WTC11 (cell line): ENCODE data around the gene SNAP29. TPM values are rescaled to one million over a fixed set of nuclear protein-coding genes. Genes with fewer than 3 reads are reported as not detected.

Source experiments
- ATAC-seq: fragments of 200-7000 bp; cut with Tn5 transposase; 2 replicates; pipeline ENCODE4 v1.10.0; 2021; ENCODE audit warnings: mild to moderate bottlenecking, moderate library complexity
- CTCF ChIA-PET: fragments of 300-600 bp; sonication (Branson Sonifier 250); formaldehyde crosslinking; loops from one replicate; lab custom pipeline; 2021; ENCODE audit warnings: antibody characterized with exemption; lab: Charles Lee
- POLR2A ChIA-PET: fragments of 350-600 bp; sonication (Branson Sonifier 250); formaldehyde crosslinking; loops from one replicate; lab custom pipeline; 2021; ENCODE audit warnings: antibody characterized with exemption; lab: Charles Lee
- DNase-seq: peaks from one replicate; pipeline ENCODE4 v3.0.0; 2021; ENCODE audit warnings: low spot score
- H3K27ac Mint-ChIP-seq: 2 replicates; pipeline ENCODE4 v1.8.0; 2021; ENCODE audit warnings: mixed read lengths
- H3K27me3 Mint-ChIP-seq: 2 replicates; pipeline ENCODE4 v1.8.0; 2021; ENCODE audit warnings: low read depth, mild to moderate bottlenecking, moderate library complexity, mixed read lengths
- H3K36me3 Mint-ChIP-seq: 2 replicates; pipeline ENCODE4 v1.8.0; 2021; ENCODE audit warnings: mixed read lengths
- H3K4me1 Mint-ChIP-seq: 2 replicates; pipeline ENCODE4 v1.8.0; 2022; ENCODE audit warnings: mixed read lengths
- H3K4me3 Mint-ChIP-seq: 2 replicates; pipeline ENCODE4 v1.8.0; 2021; ENCODE audit warnings: mild to moderate bottlenecking, moderate library complexity, mixed read lengths
- H3K9me3 Mint-ChIP-seq: 2 replicates; pipeline ENCODE4 v1.8.0; 2021; ENCODE audit warnings: mixed read lengths
- ETV6 ChIP-seq: sonication (generic); formaldehyde crosslinking; IDR thresholded peaks from 2 replicates; pipeline ENCODE4 v1.8.1; 2022; ENCODE audit warnings: mild to moderate bottlenecking, missing genetic modification reagents
- KAT7 ChIP-seq: sonication (generic); formaldehyde crosslinking; IDR thresholded peaks from 2 replicates; pipeline ENCODE4 v1.8.1; 2023; ENCODE audit warnings: missing genetic modification reagents, mild to moderate bottlenecking, borderline replicate concordance
- NR1H2 ChIP-seq: sonication (generic); formaldehyde crosslinking; IDR thresholded peaks from 2 replicates; pipeline ENCODE4 v1.9.0; 2021; ENCODE audit warnings: mild to moderate bottlenecking, moderate library complexity, missing genetic modification reagents
- TEAD1 ChIP-seq: sonication (generic); formaldehyde crosslinking; IDR thresholded peaks from 2 replicates; pipeline ENCODE4 v1.8.0; 2022; ENCODE audit warnings: mild to moderate bottlenecking, missing genetic modification reagents
- ZNF138 ChIP-seq: sonication (generic); formaldehyde crosslinking; conservative IDR thresholded peaks from 2 replicates; pipeline ENCODE4 v1.8.1; 2022; ENCODE audit warnings: mild to moderate bottlenecking, moderate library complexity, missing genetic modification reagents
- ZNF396 ChIP-seq: fragments of 250-450 bp; sonication (Bioruptor Pico); IDR thresholded peaks from 2 replicates; pipeline ENCODE4 v1.8.0; 2021; ENCODE audit warnings: mild to moderate bottlenecking, moderate library complexity, borderline replicate concordance
- ZNF423 ChIP-seq: fragments of 250-450 bp; sonication (Bioruptor Pico); IDR thresholded peaks from 2 replicates; pipeline ENCODE4 v2.1.2; 2022; ENCODE audit warnings: mild to moderate bottlenecking, moderate library complexity
- total RNA-seq: library from RNA; stranded (reverse); gene quantifications from 3 replicates; pipeline ENCODE4 v1.2.3, GENCODE V29; 2021
- TF ChIP-seq, protein P1 (sequence below): sonication (generic); formaldehyde crosslinking; IDR thresholded peaks from 2 replicates; pipeline ENCODE4 v1.8.1; 2022; ENCODE audit warnings: low read depth, mild to moderate bottlenecking, moderate library complexity, missing genetic modification reagents, borderline replicate concordance
- TF ChIP-seq, protein P2 (sequence below): fragments of 250-450 bp; sonication (Bioruptor Pico); IDR thresholded peaks from 2 replicates; pipeline ENCODE4 v1.9.0; 2021; ENCODE audit warnings: mild to moderate bottlenecking
- TF ChIP-seq, protein P3 (sequence below): sonication (generic); formaldehyde crosslinking; IDR thresholded peaks from 2 replicates; pipeline ENCODE4 v1.8.1; 2023; ENCODE audit warnings: mild to moderate bottlenecking, missing genetic modification reagents, moderate library complexity
- TF ChIP-seq, protein P4 (sequence below): sonication (generic); formaldehyde crosslinking; IDR thresholded peaks from 2 replicates; pipeline ENCODE4 v1.8.0; 2023; ENCODE audit warnings: missing genetic modification reagents
- TF ChIP-seq, protein P5 (sequence below): sonication (generic); formaldehyde crosslinking; IDR thresholded peaks from 2 replicates; pipeline ENCODE4 v1.8.1; 2022; ENCODE audit warnings: mild to moderate bottlenecking, moderate library complexity, missing genetic modification reagents
- TF ChIP-seq, protein P6 (sequence below): sonication (generic); formaldehyde crosslinking; IDR thresholded peaks from 2 replicates; pipeline ENCODE4 v1.8.0; 2022; ENCODE audit warnings: mild to moderate bottlenecking, missing genetic modification reagents
- TF ChIP-seq, protein P7 (sequence below): sonication (generic); formaldehyde crosslinking; IDR thresholded peaks from 2 replicates; pipeline ENCODE4 v1.8.0; 2022; ENCODE audit warnings: mild to moderate bottlenecking, missing genetic modification reagents

SNAP29 gene
- total RNA-seq, 1 experiment from 2014 or later: 14.7 TPM

DNA sequence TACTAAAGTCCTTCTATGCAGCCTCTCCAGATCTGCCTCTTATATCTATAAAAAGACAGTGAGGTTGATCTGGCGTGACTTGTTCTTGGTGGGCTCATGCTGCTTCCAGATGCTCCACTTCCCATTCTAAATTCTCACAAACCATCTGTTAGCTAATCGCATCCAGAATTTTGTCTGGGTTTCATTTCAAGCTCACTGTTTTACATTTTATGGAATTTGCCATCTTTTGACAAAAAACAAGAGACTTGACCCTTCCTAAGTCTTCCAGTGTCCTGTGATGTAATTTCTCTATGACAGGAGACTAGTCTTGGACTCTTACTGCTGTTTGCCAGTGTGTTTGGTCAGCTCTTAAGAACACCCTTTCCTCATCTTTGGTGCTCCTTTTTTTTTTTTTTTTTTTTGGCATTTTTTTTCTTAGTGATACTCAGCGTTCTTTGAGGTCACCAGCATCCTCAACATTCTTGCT, 81.4 kb downstream of the SNAP29 start:
- no peak overlapping the region for H3K4me3 Mint-ChIP-seq
- H3K27ac Mint-ChIP-seq: peak overlapping the region; percentile 21; the same call in 1 of the 2 replicates
- POLR2A ChIA-PET: no interaction called here
- TF ChIP-seq ZNF423 (no peak), ZNF396 (no peak), KAT7 (no peak), ETV6 (CRISPR knock-in tag) (no peak), TEAD1 (CRISPR knock-in tag) (no peak), NR1H2 (CRISPR knock-in tag) (no peak), ZNF138 (no peak)
- TF ChIP-seq, protein P1, sequence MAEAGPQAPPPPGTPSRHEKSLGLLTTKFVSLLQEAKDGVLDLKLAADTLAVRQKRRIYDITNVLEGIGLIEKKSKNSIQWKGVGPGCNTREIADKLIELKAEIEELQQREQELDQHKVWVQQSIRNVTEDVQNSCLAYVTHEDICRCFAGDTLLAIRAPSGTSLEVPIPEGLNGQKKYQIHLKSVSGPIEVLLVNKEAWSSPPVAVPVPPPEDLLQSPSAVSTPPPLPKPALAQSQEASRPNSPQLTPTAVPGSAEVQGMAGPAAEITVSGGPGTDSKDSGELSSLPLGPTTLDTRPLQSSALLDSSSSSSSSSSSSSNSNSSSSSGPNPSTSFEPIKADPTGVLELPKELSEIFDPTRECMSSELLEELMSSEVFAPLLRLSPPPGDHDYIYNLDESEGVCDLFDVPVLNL (CRISPR knock-in tag): no peak
- TF ChIP-seq, protein P2, sequence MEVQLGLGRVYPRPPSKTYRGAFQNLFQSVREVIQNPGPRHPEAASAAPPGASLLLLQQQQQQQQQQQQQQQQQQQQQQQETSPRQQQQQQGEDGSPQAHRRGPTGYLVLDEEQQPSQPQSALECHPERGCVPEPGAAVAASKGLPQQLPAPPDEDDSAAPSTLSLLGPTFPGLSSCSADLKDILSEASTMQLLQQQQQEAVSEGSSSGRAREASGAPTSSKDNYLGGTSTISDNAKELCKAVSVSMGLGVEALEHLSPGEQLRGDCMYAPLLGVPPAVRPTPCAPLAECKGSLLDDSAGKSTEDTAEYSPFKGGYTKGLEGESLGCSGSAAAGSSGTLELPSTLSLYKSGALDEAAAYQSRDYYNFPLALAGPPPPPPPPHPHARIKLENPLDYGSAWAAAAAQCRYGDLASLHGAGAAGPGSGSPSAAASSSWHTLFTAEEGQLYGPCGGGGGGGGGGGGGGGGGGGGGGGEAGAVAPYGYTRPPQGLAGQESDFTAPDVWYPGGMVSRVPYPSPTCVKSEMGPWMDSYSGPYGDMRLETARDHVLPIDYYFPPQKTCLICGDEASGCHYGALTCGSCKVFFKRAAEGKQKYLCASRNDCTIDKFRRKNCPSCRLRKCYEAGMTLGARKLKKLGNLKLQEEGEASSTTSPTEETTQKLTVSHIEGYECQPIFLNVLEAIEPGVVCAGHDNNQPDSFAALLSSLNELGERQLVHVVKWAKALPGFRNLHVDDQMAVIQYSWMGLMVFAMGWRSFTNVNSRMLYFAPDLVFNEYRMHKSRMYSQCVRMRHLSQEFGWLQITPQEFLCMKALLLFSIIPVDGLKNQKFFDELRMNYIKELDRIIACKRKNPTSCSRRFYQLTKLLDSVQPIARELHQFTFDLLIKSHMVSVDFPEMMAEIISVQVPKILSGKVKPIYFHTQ (CRISPR knock-in tag): no peak
- TF ChIP-seq, protein P3, sequence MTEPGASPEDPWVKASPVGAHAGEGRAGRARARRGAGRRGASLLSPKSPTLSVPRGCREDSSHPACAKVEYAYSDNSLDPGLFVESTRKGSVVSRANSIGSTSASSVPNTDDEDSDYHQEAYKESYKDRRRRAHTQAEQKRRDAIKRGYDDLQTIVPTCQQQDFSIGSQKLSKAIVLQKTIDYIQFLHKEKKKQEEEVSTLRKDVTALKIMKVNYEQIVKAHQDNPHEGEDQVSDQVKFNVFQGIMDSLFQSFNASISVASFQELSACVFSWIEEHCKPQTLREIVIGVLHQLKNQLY (CRISPR knock-in tag): no peak
- TF ChIP-seq, protein P4, sequence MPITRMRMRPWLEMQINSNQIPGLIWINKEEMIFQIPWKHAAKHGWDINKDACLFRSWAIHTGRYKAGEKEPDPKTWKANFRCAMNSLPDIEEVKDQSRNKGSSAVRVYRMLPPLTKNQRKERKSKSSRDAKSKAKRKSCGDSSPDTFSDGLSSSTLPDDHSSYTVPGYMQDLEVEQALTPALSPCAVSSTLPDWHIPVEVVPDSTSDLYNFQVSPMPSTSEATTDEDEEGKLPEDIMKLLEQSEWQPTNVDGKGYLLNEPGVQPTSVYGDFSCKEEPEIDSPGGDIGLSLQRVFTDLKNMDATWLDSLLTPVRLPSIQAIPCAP (CRISPR knock-in tag): no peak
- TF ChIP-seq, protein P5, sequence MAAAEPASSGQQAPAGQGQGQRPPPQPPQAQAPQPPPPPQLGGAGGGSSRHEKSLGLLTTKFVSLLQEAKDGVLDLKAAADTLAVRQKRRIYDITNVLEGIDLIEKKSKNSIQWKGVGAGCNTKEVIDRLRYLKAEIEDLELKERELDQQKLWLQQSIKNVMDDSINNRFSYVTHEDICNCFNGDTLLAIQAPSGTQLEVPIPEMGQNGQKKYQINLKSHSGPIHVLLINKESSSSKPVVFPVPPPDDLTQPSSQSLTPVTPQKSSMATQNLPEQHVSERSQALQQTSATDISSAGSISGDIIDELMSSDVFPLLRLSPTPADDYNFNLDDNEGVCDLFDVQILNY (CRISPR knock-in tag): no peak
- TF ChIP-seq, protein P6, sequence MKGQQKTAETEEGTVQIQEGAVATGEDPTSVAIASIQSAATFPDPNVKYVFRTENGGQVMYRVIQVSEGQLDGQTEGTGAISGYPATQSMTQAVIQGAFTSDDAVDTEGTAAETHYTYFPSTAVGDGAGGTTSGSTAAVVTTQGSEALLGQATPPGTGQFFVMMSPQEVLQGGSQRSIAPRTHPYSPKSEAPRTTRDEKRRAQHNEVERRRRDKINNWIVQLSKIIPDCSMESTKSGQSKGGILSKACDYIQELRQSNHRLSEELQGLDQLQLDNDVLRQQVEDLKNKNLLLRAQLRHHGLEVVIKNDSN (CRISPR knock-in tag): no peak
- TF ChIP-seq, protein P7, sequence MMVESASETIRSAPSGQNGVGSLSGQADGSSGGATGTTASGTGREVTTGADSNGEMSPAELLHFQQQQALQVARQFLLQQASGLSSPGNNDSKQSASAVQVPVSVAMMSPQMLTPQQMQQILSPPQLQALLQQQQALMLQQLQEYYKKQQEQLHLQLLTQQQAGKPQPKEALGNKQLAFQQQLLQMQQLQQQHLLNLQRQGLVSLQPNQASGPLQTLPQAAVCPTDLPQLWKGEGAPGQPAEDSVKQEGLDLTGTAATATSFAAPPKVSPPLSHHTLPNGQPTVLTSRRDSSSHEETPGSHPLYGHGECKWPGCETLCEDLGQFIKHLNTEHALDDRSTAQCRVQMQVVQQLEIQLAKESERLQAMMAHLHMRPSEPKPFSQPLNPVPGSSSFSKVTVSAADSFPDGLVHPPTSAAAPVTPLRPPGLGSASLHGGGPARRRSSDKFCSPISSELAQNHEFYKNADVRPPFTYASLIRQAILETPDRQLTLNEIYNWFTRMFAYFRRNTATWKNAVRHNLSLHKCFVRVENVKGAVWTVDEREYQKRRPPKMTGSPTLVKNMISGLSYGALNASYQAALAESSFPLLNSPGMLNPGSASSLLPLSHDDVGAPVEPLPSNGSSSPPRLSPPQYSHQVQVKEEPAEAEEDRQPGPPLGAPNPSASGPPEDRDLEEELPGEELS: no peak
- no peak for ATAC-seq
- H3K27me3 Mint-ChIP-seq: no peaks in the 10 kb centered on the region
- DNase-seq: no peak
- no peaks in the 10 kb centered on the region for H3K9me3 Mint-ChIP-seq
- CTCF ChIA-PET: no interaction called here
- H3K36me3 Mint-ChIP-seq: peaks cover 31% of the 10 kb centered on the region
- peaks cover 41% of the 10 kb centered on the region for H3K4me1 Mint-ChIP-seq

Other genes with a start within 250 kb of the SNAP29 start
- gene SERPIND1, start 84.9 kb upstream of the SNAP29 start, total RNA-seq: 0.09 to 0.25 TPM (median 0.22 TPM) in 3 replicates
- gene PI4KA, start 196 bp upstream of the SNAP29 start, total RNA-seq: 43.9 to 45.5 TPM (median 45.1 TPM) in 3 replicates
- 113 to 115 TPM (median 114 TPM) in 3 replicates for gene CRKL, start 58.4 kb downstream of the SNAP29 start, total RNA-seq
- gene AIFM3, start 108.2 kb downstream of the SNAP29 start, total RNA-seq: 2.6 to 3.4 TPM (median 2.8 TPM) in 3 replicates
- gene LZTR1, start 123.3 kb downstream of the SNAP29 start, total RNA-seq: 38.3 to 44.5 TPM (median 40.1 TPM) in 3 replicates
- 18.7 to 23.9 TPM (median 19.3 TPM) in 3 replicates for gene THAP7, start 143.1 kb downstream of the SNAP29 start, total RNA-seq
- 0.13 to 0.69 TPM (median 0.30 TPM) in 3 replicates for gene P2RX6, start 156.2 kb downstream of the SNAP29 start, total RNA-seq
- gene SLC7A4, start 173.6 kb downstream of the SNAP29 start, total RNA-seq: 0.21 to 0.50 TPM (median 0.37 TPM) in 3 replicates
- not detected in 3 replicates for gene LRRC74B, start 186.9 kb downstream of the SNAP29 start, total RNA-seq